DMS53 treated with DMSO at 0.1 percent for 48 hours (cell line): ENCODE data around the gene KIF17.

Experiments
- DNase-seq: peaks from one replicate; lab custom pipeline; 2025; ENCODE audit not compliant: unreplicated experiment; lab: John Stamatoyannopoulos, UW

Gene KIF17

GRCh38 chr1:20661207-20662109 lies 56.3 kb downstream of the KIF17 start, which contains the start of gene DDOST:
DDOST (minus strand) TSS chr1:20661369; CDS start chr1:20661350, 19 bp downstream.
- peak; percentile 96 for DNase-seq

- no peak for DNase-seq
These were observed 57.0 kb downstream of the KIF17 start for GRCh38 chr1:20660847-20661206.

- DNase-seq, result no peak
These were observed 57.4 kb downstream of the KIF17 start for GRCh38 chr1:20660363-20660762.

- DNase-seq, result no peak
These were observed 59.5 kb downstream of the KIF17 start for GRCh38 chr1:20658166-20658915.

- no peak for DNase-seq
These were observed 60.8 kb downstream of the KIF17 start for GRCh38 chr1:20657024-20657423.

GRCh38 chr1:20654104-20654690 lies 63.6 kb downstream of the KIF17 start:
- no peak for DNase-seq

- DNase-seq, result no peak
These were observed 65.5 kb downstream of the KIF17 start for GRCh38 chr1:20652300-20652699.

GRCh38 chr1:20648946-20649345 lies 68.9 kb downstream of the KIF17 start:
- DNase-seq, result no peak

GRCh38 chr1:20648438-20648837 lies 69.4 kb downstream of the KIF17 start:
- DNase-seq, result no peak

GRCh38 chr1:20645414-20645813 lies 72.4 kb downstream of the KIF17 start:
- no peak for DNase-seq

- no peak for DNase-seq
These were observed 73.4 kb downstream of the KIF17 start for GRCh38 chr1:20644416-20644815.

GRCh38 chr1:20643080-20643479 lies 74.7 kb downstream of the KIF17 start:
- DNase-seq, result no peak

GRCh38 chr1:20641975-20642374 lies 75.8 kb downstream of the KIF17 start:
- DNase-seq, result no peak

- peak; percentile 2 for DNase-seq
These were observed 77.6 kb downstream of the KIF17 start for GRCh38 chr1:20640183-20640597.

- no peak for DNase-seq
These were observed 80.9 kb downstream of the KIF17 start for GRCh38 chr1:20636785-20637347.

GRCh38 chr1:20634594-20635084 lies 83.2 kb downstream of the KIF17 start:
- no peak for DNase-seq

- DNase-seq, result no peak
These were observed 83.7 kb downstream of the KIF17 start for GRCh38 chr1:20634065-20634593.

- peak; percentile 80 for DNase-seq
These were observed 84.4 kb downstream of the KIF17 start, which contains the start of gene PINK1 for GRCh38 chr1:20633190-20634064. PINK1 (plus strand) TSS chr1:20633458; CDS start chr1:20633549, 91 bp downstream.

GRCh38 chr1:20632386-20632785 lies 85.4 kb downstream of the KIF17 start:
- no peak for DNase-seq

GRCh38 chr1:20630729-20631128 lies 87.1 kb downstream of the KIF17 start:
- no peak for DNase-seq
